HepG2 (cell line): ENCODE data around the gene CIB1. TPM values are rescaled to one million over a fixed set of nuclear protein-coding genes. Genes with fewer than 3 reads are reported as not detected.

Experiments used
- CAMTA2 ChIP-seq: sonication (generic); formaldehyde crosslinking; IDR thresholded peaks from 2 replicates; pipeline ENCODE4 v1.4.0; 2020; ENCODE audit warnings: mild to moderate bottlenecking, missing genetic modification reagents, borderline replicate concordance
- IKZF4 ChIP-seq: sonication (generic); formaldehyde crosslinking; IDR thresholded peaks from 2 replicates; pipeline ENCODE4 v1.5.1; 2020; ENCODE audit warnings: borderline replicate concordance, mild to moderate bottlenecking, low read depth, missing genetic modification reagents; ENCODE audit errors: not compliant biosample characterization
- KLF13 ChIP-seq: sonication (generic); formaldehyde crosslinking; IDR thresholded peaks from 2 replicates; pipeline ENCODE4 v1.4.0; 2020; ENCODE audit warnings: mild to moderate bottlenecking, missing genetic modification reagents
- KLF6 ChIP-seq: IDR thresholded peaks from 2 replicates; pipeline ENCODE4 v1.8.0; 2016; ENCODE audit warnings: missing biosample characterization, missing genetic modification reagents
- KLF9 ChIP-seq: IDR thresholded peaks from 2 replicates; pipeline ENCODE4 v1.6.1; 2016; ENCODE audit warnings: low read depth
- MTA1 ChIP-seq: sonication (generic); formaldehyde crosslinking; IDR thresholded peaks from 2 replicates; pipeline ENCODE4 v1.4.0; 2020; ENCODE audit warnings: missing genetic modification reagents, mild to moderate bottlenecking, borderline replicate concordance
- MYC ChIP-seq: sonication (generic); formaldehyde crosslinking; IDR thresholded peaks from 2 replicates; pipeline ENCODE4 v1.9.0; 2021; ENCODE audit warnings: missing genetic modification reagents, borderline replicate concordance
- TEAD2 ChIP-seq: sonication (generic); formaldehyde crosslinking; IDR thresholded peaks from 2 replicates; pipeline ENCODE4 v1.9.0; 2021; ENCODE audit warnings: missing genetic modification reagents
- ZFAT ChIP-seq: sonication (generic); formaldehyde crosslinking; conservative IDR thresholded peaks from 2 replicates; pipeline ENCODE4 v1.8.1; 2023; ENCODE audit warnings: missing genetic modification reagents, inconsistent platforms
- ZNF180 ChIP-seq: sonication (generic); formaldehyde crosslinking; IDR thresholded peaks from 2 replicates; pipeline ENCODE4 v1.4.0; 2020; ENCODE audit warnings: low read depth, missing genetic modification reagents, borderline replicate concordance
- ZNF343 ChIP-seq: sonication (generic); formaldehyde crosslinking; IDR thresholded peaks from 2 replicates; pipeline ENCODE4 v1.4.0; 2020; ENCODE audit warnings: mild to moderate bottlenecking, missing genetic modification reagents
- ZNF558 ChIP-seq: sonication (generic); formaldehyde crosslinking; IDR thresholded peaks from 2 replicates; pipeline ENCODE4 v1.9.0; 2022; ENCODE audit warnings: mild to moderate bottlenecking, missing genetic modification reagents, borderline replicate concordance
- ZNF660 ChIP-seq: sonication (generic); formaldehyde crosslinking; IDR thresholded peaks from 2 replicates; pipeline ENCODE4 v1.5.1; 2020; ENCODE audit warnings: mild to moderate bottlenecking, low read depth, missing genetic modification reagents, borderline replicate concordance
- ZNF674 ChIP-seq: sonication (generic); formaldehyde crosslinking; IDR thresholded peaks from 2 replicates; pipeline ENCODE4 v1.5.0; 2020; ENCODE audit warnings: low read depth, mild to moderate bottlenecking, missing genetic modification reagents
- ZNF83 ChIP-seq: sonication (generic); formaldehyde crosslinking; IDR thresholded peaks from 2 replicates; pipeline ENCODE4 v1.4.0; 2020; ENCODE audit warnings: missing genetic modification reagents, mild to moderate bottlenecking, borderline replicate concordance
- polyA plus RNA-seq, 8 experiments: library from polyadenylated mRNA; depleted of rRNA in 3 of 8; stranded (reverse) in 7 of 8; unstranded in 1 of 8; fragments of >200 nt; fragmentation: Illumina TruSeq in 4 of 8; extraction: Trizol in 4 of 8; gene quantifications; 2 replicates each; pipeline versions ENCODE4 v1.2.1 to v1.2.3, GENCODE V29; 2011 to 2016; ENCODE audit warnings: low read depth in 4 of 8, missing spikeins in 1 of 8, mixed read lengths in 1 of 8; ENCODE audit not compliant: insufficient read depth in 1 of 8
- total RNA-seq, 5 experiments: library from RNA; depleted of rRNA; stranded (reverse); fragments of >200 nt; fragmentation: Illumina TruSeq; extraction: Trizol; gene quantifications; 2 replicates each; pipeline ENCODE4 v1.2.3, GENCODE V29; 2016; ENCODE audit warnings: low read depth in 1 of 5
- TF ChIP-seq, protein P1 (sequence below): sonication (generic); formaldehyde crosslinking; IDR thresholded peaks from 2 replicates; pipeline ENCODE4 v1.4.0; 2020; ENCODE audit warnings: mild to moderate bottlenecking, missing genetic modification reagents
- TF ChIP-seq, protein P2 (sequence below): sonication (generic); formaldehyde crosslinking; IDR thresholded peaks from 2 replicates; pipeline ENCODE4 v1.4.0; 2020; ENCODE audit warnings: missing genetic modification reagents
- TF ChIP-seq, protein P3 (sequence below): IDR thresholded peaks from 2 replicates; pipeline ENCODE4 v1.6.1; 2012; ENCODE audit warnings: low read length, improper control_type of control experiment
- TF ChIP-seq, protein P4 (sequence below): sonication (generic); formaldehyde crosslinking; IDR thresholded peaks from 2 replicates; pipeline ENCODE4 v1.5.0; 2020; ENCODE audit warnings: mild to moderate bottlenecking, missing genetic modification reagents

CIB1 gene
- total and polyA plus RNA-seq, 2 of the 13 experiments (the other 11 are each of a cell fraction or from before 2014, with no cell fraction given) = 38.7 to 72.7 TPM

DNA sequence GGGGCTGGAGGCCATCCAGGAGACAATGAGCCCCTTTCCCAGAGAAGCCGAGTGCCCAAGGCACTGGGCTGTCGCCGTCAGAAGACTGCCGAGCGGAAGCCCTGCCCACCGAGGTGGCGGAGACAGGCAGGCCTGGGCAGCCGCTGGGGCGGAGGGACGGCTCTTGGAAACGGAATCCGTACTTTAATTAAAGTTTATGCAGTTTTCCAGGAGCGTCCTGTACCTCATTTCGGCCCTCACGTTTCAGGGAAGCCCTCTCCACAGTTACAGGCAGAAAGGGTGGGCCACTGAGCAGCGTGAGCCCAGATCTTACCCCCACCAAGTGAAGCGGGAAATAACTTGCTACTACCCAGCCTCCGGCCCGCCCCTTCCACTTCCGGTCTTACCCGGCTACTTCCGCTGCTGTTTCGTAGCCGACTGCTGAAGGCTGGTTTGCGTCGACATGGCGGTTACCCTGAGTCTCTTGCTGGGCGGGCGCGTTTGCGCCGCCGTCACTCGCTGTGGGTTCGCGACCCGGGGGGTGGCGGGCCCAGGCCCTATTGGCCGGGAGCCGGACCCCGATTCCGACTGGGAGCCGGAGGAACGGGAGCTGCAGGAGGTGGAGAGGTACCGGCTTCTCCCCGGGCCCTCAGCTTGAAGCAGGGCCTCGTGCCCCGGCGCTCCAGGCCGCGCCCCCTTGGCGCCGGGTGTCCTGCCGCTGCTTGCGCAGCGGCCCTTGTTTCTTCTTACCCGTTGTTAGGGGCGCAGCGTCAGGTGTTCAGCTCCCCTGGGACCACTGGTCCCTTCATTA, 31.7 kb upstream of the CIB1 start, which contains the start of gene NGRN (continued):
- TF ChIP-seq, protein P1, sequence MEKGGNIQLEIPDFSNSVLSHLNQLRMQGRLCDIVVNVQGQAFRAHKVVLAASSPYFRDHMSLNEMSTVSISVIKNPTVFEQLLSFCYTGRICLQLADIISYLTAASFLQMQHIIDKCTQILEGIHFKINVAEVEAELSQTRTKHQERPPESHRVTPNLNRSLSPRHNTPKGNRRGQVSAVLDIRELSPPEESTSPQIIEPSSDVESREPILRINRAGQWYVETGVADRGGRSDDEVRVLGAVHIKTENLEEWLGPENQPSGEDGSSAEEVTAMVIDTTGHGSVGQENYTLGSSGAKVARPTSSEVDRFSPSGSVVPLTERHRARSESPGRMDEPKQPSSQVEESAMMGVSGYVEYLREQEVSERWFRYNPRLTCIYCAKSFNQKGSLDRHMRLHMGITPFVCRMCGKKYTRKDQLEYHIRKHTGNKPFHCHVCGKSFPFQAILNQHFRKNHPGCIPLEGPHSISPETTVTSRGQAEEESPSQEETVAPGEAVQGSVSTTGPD (CRISPR knock-in tag) = no peak
- TF ChIP-seq ZNF180 (CRISPR knock-in tag) (no peak), ZFAT (CRISPR knock-in tag) (no peak), ZNF660 (CRISPR knock-in tag) (no peak), TEAD2 (CRISPR knock-in tag) (0 out of 2 replicates have a peak, but pooled peaks have one; percentile 21), MYC (CRISPR knock-in tag) (peak; percentile 86; the same call in 1 of the 2 replicates), CAMTA2 (CRISPR knock-in tag) (no peak), KLF13 (no peak), ZNF83 (CRISPR knock-in tag) (no peak), KLF6 (CRISPR knock-in tag) (peak; percentile 90), ZNF674 (no peak), IKZF4 (CRISPR knock-in tag) (peak; percentile 82), ZNF343 (CRISPR knock-in tag) (peak; percentile 99), ZNF558 (CRISPR knock-in tag) (peak; percentile 97), MTA1 (CRISPR knock-in tag) (0 out of 2 replicates have a peak, but pooled peaks have one; percentile 32), KLF9 (CRISPR knock-in tag) (peak; percentile 83; the same call in 1 of the 2 replicates)
- TF ChIP-seq, protein P2, sequence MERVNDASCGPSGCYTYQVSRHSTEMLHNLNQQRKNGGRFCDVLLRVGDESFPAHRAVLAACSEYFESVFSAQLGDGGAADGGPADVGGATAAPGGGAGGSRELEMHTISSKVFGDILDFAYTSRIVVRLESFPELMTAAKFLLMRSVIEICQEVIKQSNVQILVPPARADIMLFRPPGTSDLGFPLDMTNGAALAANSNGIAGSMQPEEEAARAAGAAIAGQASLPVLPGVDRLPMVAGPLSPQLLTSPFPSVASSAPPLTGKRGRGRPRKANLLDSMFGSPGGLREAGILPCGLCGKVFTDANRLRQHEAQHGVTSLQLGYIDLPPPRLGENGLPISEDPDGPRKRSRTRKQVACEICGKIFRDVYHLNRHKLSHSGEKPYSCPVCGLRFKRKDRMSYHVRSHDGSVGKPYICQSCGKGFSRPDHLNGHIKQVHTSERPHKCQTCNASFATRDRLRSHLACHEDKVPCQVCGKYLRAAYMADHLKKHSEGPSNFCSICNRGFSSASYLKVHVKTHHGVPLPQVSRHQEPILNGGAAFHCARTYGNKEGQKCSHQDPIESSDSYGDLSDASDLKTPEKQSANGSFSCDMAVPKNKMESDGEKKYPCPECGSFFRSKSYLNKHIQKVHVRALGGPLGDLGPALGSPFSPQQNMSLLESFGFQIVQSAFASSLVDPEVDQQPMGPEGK (CRISPR knock-in tag) = peak; percentile 82
- TF ChIP-seq, protein P3, sequence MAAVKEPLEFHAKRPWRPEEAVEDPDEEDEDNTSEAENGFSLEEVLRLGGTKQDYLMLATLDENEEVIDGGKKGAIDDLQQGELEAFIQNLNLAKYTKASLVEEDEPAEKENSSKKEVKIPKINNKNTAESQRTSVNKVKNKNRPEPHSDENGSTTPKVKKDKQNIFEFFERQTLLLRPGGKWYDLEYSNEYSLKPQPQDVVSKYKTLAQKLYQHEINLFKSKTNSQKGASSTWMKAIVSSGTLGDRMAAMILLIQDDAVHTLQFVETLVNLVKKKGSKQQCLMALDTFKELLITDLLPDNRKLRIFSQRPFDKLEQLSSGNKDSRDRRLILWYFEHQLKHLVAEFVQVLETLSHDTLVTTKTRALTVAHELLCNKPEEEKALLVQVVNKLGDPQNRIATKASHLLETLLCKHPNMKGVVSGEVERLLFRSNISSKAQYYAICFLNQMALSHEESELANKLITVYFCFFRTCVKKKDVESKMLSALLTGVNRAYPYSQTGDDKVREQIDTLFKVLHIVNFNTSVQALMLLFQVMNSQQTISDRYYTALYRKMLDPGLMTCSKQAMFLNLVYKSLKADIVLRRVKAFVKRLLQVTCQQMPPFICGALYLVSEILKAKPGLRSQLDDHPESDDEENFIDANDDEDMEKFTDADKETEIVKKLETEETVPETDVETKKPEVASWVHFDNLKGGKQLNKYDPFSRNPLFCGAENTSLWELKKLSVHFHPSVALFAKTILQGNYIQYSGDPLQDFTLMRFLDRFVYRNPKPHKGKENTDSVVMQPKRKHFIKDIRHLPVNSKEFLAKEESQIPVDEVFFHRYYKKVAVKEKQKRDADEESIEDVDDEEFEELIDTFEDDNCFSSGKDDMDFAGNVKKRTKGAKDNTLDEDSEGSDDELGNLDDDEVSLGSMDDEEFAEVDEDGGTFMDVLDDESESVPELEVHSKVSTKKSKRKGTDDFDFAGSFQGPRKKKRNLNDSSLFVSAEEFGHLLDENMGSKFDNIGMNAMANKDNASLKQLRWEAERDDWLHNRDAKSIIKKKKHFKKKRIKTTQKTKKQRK = no peak
- TF ChIP-seq, protein P4, sequence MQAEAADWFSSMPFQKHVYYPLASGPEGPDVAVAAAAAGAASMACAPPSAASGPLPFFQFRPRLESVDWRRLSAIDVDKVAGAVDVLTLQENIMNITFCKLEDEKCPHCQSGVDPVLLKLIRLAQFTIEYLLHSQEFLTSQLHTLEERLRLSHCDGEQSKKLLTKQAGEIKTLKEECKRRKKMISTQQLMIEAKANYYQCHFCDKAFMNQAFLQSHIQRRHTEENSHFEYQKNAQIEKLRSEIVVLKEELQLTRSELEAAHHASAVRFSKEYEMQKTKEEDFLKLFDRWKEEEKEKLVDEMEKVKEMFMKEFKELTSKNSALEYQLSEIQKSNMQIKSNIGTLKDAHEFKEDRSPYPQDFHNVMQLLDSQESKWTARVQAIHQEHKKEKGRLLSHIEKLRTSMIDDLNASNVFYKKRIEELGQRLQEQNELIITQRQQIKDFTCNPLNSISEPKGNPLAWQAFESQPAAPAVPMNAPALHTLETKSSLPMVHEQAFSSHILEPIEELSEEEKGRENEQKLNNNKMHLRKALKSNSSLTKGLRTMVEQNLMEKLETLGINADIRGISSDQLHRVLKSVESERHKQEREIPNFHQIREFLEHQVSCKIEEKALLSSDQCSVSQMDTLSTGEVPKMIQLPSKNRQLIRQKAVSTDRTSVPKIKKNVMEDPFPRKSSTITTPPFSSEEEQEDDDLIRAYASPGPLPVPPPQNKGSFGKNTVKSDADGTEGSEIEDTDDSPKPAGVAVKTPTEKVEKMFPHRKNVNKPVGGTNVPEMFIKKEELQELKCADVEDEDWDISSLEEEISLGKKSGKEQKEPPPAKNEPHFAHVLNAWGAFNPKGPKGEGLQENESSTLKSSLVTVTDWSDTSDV (CRISPR knock-in tag) = peak; percentile 76; the same call in 1 of the 2 replicates
